Astrocyte (in vitro differentiated cells and primary cell): ENCODE measurements around the gene PEX14. TPM values are rescaled to one million over a fixed set of nuclear protein-coding genes. Genes with fewer than 3 reads are reported as not detected.
"Not testable (repeated sequence)": the region's sequence is repeated elsewhere in the genome, so short reads cannot be mapped to it uniquely, and the experiment has no call there.

Experiments
- DNase-seq: peaks from one replicate; pipeline ENCODE4 v3.0.0-alpha.2; 2010; ENCODE audit warnings: low read depth
- FAIRE-seq: peaks from 2 replicates; lab custom pipeline; 2011; peaks lifted over from hg19 to GRCh38; lab: Jason Lieb, UNC
- H2AFZ ChIP-seq: 2 replicates; pipeline ENCODE4 v1.6.0; 2012; ENCODE audit warnings: low read depth, low read length, inconsistent platforms
- H3K27ac ChIP-seq: 2 replicates; pipeline ENCODE4 v1.5.1; 2011; ENCODE audit warnings: low read depth, low read length, inconsistent platforms
- H3K27me3 ChIP-seq: 2 replicates; pipeline ENCODE4 v1.6.0; 2011; ENCODE audit warnings: low read length, inconsistent platforms; ENCODE audit not compliant: insufficient read depth
- H3K36me3 ChIP-seq: 2 replicates; pipeline ENCODE4 v1.5.1; 2011; ENCODE audit warnings: low read length, inconsistent platforms; ENCODE audit not compliant: insufficient read depth
- H3K4me1 ChIP-seq: 2 replicates; pipeline ENCODE4 v1.5.1; 2011; ENCODE audit warnings: low read length, inconsistent platforms; ENCODE audit not compliant: insufficient read depth
- H3K4me2 ChIP-seq: 2 replicates; pipeline ENCODE4 v1.6.0; 2012; ENCODE audit warnings: low read length, inconsistent platforms
- H3K4me3 ChIP-seq: 2 replicates; pipeline ENCODE4 v1.5.1; 2011; ENCODE audit warnings: low read depth, mild to moderate bottlenecking, low read length, inconsistent platforms; ENCODE audit not compliant: insufficient read depth
- H3K79me2 ChIP-seq: 2 replicates; pipeline ENCODE4 v1.6.0; 2012; ENCODE audit warnings: mild to moderate bottlenecking, low read length, inconsistent platforms; ENCODE audit not compliant: insufficient read depth
- H3K9ac ChIP-seq: 2 replicates; pipeline ENCODE4 v1.6.0; 2012; ENCODE audit warnings: mild to moderate bottlenecking, low read length, inconsistent platforms
- H3K9me3 ChIP-seq: 2 replicates; pipeline ENCODE4 v1.5.1; 2012; ENCODE audit warnings: low read depth, mild to moderate bottlenecking, low read length, inconsistent platforms; ENCODE audit not compliant: insufficient read depth
- H4K20me1 ChIP-seq: 2 replicates; pipeline ENCODE4 v1.6.0; 2012; ENCODE audit warnings: low read length, inconsistent platforms; ENCODE audit not compliant: insufficient read depth
- H3K27ac Mint-ChIP-seq: one replicate; pipeline ENCODE4 v1.8.0; 2021; ENCODE audit warnings: mild to moderate bottlenecking, mixed read lengths; ENCODE audit not compliant: unreplicated experiment
- H3K27me3 Mint-ChIP-seq: one replicate; pipeline ENCODE4 v1.8.0; 2021; ENCODE audit warnings: low read depth, mixed read lengths; ENCODE audit not compliant: unreplicated experiment
- H3K36me3 Mint-ChIP-seq: one replicate; pipeline ENCODE4 v1.8.0; 2021; ENCODE audit warnings: low read depth, mixed read lengths; ENCODE audit not compliant: unreplicated experiment
- H3K4me1 Mint-ChIP-seq: one replicate; pipeline ENCODE4 v1.8.0; 2021; ENCODE audit warnings: low read depth, mixed read lengths; ENCODE audit not compliant: unreplicated experiment
- H3K4me3 Mint-ChIP-seq: one replicate; pipeline ENCODE4 v1.8.0; 2021; ENCODE audit warnings: mild to moderate bottlenecking, moderate library complexity, mixed read lengths; ENCODE audit not compliant: unreplicated experiment
- H3K9me3 Mint-ChIP-seq: one replicate; pipeline ENCODE4 v1.8.0; 2021; ENCODE audit warnings: mild to moderate bottlenecking, mixed read lengths; ENCODE audit not compliant: unreplicated experiment
- EZH2 ChIP-seq: IDR thresholded peaks from 2 replicates; pipeline ENCODE4 v1.6.1; 2012; ENCODE audit warnings: mild to moderate bottlenecking, low read length, inconsistent platforms; ENCODE audit not compliant: insufficient read depth
- total RNA-seq: library from RNA; stranded (reverse); gene quantifications from 2 replicates; pipeline ENCODE4 v1.2.1, GENCODE V29; 2021
- TF ChIP-seq, protein P1 (sequence below): IDR thresholded peaks from 2 replicates; pipeline ENCODE4 v1.5.1; 2011; ENCODE audit warnings: low read depth, mild to moderate bottlenecking, inconsistent platforms, low read length, moderate library complexity; ENCODE audit not compliant: insufficient read depth

The PEX14 gene
- total RNA-seq, 1 donor from 2014 or later, result 23.3 TPM

- H3K4me3 ChIP-seq, result no peak overlapping the region
- no peak overlapping the region for H3K27ac Mint-ChIP-seq
These were observed 27.5 kb downstream of the PEX14 start for GRCh38 chr1:10502206-10502605.

GRCh38 chr1:10504249-10504648 is 29.5 kb downstream of the PEX14 start:
- Mint-ChIP-seq H3K4me3 (no peak overlapping the region), H3K36me3 (no peaks in the 10 kb centered on the region), H3K9me3 (no peaks in the 10 kb centered on the region), H3K27me3 (no peaks in the 10 kb centered on the region), H3K4me1 (peaks cover 14% of the 10 kb centered on the region), H3K27ac (no peak overlapping the region)
- H3K27ac ChIP-seq, result no peak overlapping the region
- TF ChIP-seq, protein P1, sequence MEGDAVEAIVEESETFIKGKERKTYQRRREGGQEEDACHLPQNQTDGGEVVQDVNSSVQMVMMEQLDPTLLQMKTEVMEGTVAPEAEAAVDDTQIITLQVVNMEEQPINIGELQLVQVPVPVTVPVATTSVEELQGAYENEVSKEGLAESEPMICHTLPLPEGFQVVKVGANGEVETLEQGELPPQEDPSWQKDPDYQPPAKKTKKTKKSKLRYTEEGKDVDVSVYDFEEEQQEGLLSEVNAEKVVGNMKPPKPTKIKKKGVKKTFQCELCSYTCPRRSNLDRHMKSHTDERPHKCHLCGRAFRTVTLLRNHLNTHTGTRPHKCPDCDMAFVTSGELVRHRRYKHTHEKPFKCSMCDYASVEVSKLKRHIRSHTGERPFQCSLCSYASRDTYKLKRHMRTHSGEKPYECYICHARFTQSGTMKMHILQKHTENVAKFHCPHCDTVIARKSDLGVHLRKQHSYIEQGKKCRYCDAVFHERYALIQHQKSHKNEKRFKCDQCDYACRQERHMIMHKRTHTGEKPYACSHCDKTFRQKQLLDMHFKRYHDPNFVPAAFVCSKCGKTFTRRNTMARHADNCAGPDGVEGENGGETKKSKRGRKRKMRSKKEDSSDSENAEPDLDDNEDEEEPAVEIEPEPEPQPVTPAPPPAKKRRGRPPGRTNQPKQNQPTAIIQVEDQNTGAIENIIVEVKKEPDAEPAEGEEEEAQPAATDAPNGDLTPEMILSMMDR, result no peak
- TF ChIP-seq EZH2, result no peak
- FAIRE-seq (no peak), DNase-seq (no peak)
- no peak overlapping the region for H3K9ac ChIP-seq
- no peaks in the 10 kb centered on the region for H3K27me3 ChIP-seq
- H4K20me1 ChIP-seq, result peaks cover 73% of the 10 kb centered on the region
- no peak overlapping the region for H2AFZ ChIP-seq
- no peak overlapping the region for H3K4me3 ChIP-seq
- H3K4me2 ChIP-seq, result no peak overlapping the region
- no peaks in the 10 kb centered on the region for H3K9me3 ChIP-seq
- no peaks in the 10 kb centered on the region for H3K36me3 ChIP-seq
- H3K79me2 ChIP-seq, result peaks cover 48% of the 10 kb centered on the region
- peaks cover 5% of the 10 kb centered on the region for H3K4me1 ChIP-seq

More at GRCh38 chr1:10502206-10502605, 27.5 kb downstream of the PEX14 start:
- Histone ChIP-seq H3K4me2 (no peak overlapping the region), H3K9ac (no peak overlapping the region), H3K4me1 (no peaks in the 10 kb centered on the region), H2AFZ (no peak overlapping the region), H3K9me3 (no peaks in the 10 kb centered on the region), H3K79me2 (peaks cover 52% of the 10 kb centered on the region), H3K36me3 (no peaks in the 10 kb centered on the region), H3K27ac (no peak overlapping the region), H4K20me1 (peaks cover 80% of the 10 kb centered on the region), H3K27me3 (no peaks in the 10 kb centered on the region)
- DNase-seq (no peak), FAIRE-seq (no peak)
- no peaks in the 10 kb centered on the region for H3K27me3 Mint-ChIP-seq
- H3K4me1 Mint-ChIP-seq, result peaks cover 2% of the 10 kb centered on the region
- TF ChIP-seq, protein P1, result no peak
- no peak for TF ChIP-seq EZH2
- H3K36me3 Mint-ChIP-seq, result no peaks in the 10 kb centered on the region
- H3K9me3 Mint-ChIP-seq, result no peaks in the 10 kb centered on the region
- H3K4me3 Mint-ChIP-seq, result no peak overlapping the region

DNA sequence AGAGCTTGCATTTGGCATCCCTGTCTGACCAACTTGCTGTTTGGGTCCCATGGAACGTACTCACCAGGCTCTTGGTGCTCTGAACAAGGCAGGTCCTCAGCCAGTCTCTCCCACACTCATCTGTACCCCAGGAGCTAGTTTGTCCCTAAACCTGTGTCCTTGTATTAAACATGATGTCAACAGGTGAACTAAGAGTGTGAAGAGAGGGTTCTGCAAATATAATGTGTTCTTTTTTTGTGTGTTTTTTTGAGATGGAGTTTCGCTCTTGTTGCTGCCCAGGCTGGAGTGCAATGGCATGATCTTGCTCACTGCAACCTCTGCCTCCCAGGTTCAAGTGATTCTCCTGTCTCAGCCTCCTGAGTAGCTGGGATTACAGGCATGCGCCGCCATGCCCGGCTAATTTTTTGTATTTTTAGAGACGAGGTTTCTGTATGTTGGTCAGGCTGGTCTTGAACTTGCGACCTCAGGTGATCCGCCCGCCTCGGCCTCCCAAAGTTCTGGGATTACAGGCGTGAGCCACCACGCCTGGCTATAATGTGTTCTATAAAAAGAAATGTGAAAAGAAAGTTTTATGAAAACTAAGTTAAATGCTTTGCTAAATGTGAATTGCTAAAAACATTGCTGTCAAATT is 31.4 kb downstream of the PEX14 start:
- H3K27ac ChIP-seq, H3K4me3 ChIP-seq, H3K36me3 Mint-ChIP-seq, H3K36me3 ChIP-seq, H2AFZ ChIP-seq, H3K9me3 Mint-ChIP-seq, FAIRE-seq, H3K9me3 ChIP-seq, H3K9ac ChIP-seq, H3K27me3 ChIP-seq, H3K4me3 Mint-ChIP-seq, H3K27me3 Mint-ChIP-seq, H3K27ac Mint-ChIP-seq, H3K4me2 ChIP-seq, DNase-seq: not testable (repeated sequence)
- peaks cover 43% of the 10 kb centered on the region for H3K79me2 ChIP-seq
- peaks cover 32% of the 10 kb centered on the region for H3K4me1 Mint-ChIP-seq
- H4K20me1 ChIP-seq, result peaks cover 71% of the 10 kb centered on the region
- H3K4me1 ChIP-seq, result peaks cover 21% of the 10 kb centered on the region
